ENCODE measurements around the gene PIGU.

PIGU gene

DNA sequence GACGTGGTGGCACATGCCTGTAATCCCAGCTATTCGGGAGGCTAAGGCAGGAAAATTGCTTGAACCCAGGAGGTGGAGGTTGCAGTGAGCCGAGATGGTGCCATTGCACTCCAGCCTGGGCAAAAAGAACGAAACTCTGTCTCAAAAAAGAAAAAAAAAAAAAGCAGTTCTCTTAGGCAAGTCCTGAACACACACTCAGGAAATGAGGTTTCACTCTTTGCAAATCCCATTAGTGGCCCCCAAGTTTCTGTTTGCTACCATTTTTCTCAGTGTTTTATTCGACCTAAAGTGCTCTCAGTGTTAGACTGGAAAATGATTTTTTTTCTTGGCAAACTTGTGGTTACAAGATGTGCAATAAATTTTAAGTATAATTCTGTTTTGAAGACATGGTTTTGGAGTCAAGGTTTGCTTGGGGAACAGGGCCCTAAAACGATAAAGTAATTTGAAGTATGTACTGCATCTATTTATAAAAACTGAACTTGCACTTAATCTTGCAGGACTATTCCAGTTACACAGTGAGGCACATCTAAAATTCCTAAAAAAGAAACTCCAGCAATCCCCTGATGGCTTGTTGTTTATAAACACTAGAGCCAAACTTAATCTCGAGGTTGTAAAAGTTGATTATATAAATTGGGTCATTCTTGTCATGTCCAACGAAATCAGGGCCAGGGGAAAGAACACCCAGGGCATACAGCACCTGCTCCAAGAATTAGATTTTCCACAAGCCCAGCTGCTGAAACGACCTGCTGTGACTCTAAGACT lies 75.8 kb downstream of the PIGU start:
- CTCF ChIA-PET: interaction anchor here (0.6 kb wide), 1 partner anchor 40 kb away, joined by 3 read pairs; no protein-coding TSS in a partner anchor
- no peak for DNase-seq (ENCODE audit: low spot score)

GRCh38 chr20:34595377-34596184 lies 81.3 kb downstream of the PIGU start:
- no peak overlapping the region for H3K27ac ChIP-seq
- ChIA-PET POLR2A (ENCODE audit: low non-redundant PET) (no interaction called here), CTCF (no interaction called here)
- DNase-seq (ENCODE audit: low spot score): no peak
- TF ChIP-seq, protein P1, sequence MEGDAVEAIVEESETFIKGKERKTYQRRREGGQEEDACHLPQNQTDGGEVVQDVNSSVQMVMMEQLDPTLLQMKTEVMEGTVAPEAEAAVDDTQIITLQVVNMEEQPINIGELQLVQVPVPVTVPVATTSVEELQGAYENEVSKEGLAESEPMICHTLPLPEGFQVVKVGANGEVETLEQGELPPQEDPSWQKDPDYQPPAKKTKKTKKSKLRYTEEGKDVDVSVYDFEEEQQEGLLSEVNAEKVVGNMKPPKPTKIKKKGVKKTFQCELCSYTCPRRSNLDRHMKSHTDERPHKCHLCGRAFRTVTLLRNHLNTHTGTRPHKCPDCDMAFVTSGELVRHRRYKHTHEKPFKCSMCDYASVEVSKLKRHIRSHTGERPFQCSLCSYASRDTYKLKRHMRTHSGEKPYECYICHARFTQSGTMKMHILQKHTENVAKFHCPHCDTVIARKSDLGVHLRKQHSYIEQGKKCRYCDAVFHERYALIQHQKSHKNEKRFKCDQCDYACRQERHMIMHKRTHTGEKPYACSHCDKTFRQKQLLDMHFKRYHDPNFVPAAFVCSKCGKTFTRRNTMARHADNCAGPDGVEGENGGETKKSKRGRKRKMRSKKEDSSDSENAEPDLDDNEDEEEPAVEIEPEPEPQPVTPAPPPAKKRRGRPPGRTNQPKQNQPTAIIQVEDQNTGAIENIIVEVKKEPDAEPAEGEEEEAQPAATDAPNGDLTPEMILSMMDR (conservative IDR thresholded peaks at IDR 0.05; ENCODE audit: low read depth): no peak

More for the DNA sequence above, 75.8 kb downstream of the PIGU start:
- POLR2A ChIA-PET (ENCODE audit: low non-redundant PET): interaction anchor here (0.7 kb wide), 1 partner anchor 22 kb away, joined by 3 read pairs; no protein-coding TSS in a partner anchor
- TF ChIP-seq, protein P1 (conservative IDR thresholded peaks at IDR 0.05; ENCODE audit: low read depth): no peak
- no peak overlapping the region for H3K27ac ChIP-seq

DNA sequence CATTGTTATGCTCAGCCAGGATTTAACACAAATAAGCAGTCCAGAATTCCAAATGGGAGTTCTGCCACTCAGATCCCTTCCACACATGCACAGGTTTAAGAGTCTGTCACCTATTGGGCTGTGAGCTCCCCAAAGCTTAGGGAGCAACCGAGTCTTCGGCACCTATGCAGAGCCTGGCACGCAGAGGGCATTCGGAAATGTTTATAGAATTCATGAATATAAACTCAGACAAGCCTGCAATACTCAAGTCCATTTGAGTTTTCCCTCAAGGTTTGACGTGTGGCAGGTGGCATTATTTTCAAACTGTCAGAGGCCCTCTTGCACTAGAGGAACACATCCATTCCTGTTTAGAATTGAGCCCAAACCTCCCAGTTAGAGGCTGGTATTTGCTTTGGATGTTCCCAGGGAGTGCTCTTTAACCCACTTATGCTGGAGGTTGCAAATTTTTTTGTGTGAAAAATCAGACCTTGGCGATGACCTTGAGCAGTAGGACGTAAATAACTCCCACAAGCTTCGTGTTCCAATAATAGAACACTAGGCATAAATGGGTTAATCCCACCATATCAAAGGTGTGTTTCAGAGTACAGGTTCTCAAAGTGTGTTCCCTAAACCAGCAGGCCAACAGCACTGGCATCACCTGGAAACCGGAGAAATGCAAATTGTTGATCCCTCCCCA lies 90.3 kb downstream of the PIGU start:
- ChIA-PET CTCF (interaction anchor here (0.9 to 1.0 kb wide), 2 partner anchors 12 to 13 kb away, joined by 3 read pairs; no protein-coding TSS in a partner anchor), POLR2A (ENCODE audit: low non-redundant PET) (no interaction called here)
- TF ChIP-seq, protein P1 (conservative IDR thresholded peaks at IDR 0.05; ENCODE audit: low read depth): no peak
- no peak overlapping the region for H3K27ac ChIP-seq
- no peak for DNase-seq (ENCODE audit: low spot score)

GRCh38 chr20:34585019-34585418 lies 91.9 kb downstream of the PIGU start:
- TF ChIP-seq, protein P1 (conservative IDR thresholded peaks at IDR 0.05; ENCODE audit: low read depth): no peak
- ChIA-PET CTCF (interaction anchor here (1.1 kb wide), 1 partner anchor 185 kb away, joined by 6 read pairs; no protein-coding TSS in a partner anchor), POLR2A (ENCODE audit: low non-redundant PET) (interaction anchor here (0.7 kb wide), 1 partner anchor 472 kb away, joined by 9 read pairs; no protein-coding TSS in a partner anchor)
- DNase-seq (ENCODE audit: low spot score): no peak
- H3K27ac ChIP-seq: no peak overlapping the region

DNA sequence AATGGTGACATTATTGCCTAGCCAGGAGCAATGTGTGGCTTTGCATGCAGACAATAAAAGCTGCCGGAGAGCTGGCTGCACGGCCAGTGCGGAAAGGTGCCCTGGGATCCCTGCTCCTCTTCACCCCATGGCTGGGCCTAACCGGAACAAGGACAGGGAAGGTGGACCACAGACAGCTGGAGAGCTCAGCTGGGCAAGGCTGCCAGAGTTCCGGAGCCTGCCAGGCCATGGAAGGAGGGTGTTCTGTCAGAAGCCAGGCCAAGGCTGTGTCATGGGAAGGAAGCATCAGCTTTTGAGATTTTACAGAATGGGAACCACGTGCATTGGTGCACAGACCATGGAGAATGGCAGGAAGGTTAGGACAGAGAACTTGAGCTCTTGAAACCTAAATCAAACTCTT lies 93.3 kb downstream of the PIGU start:
- POLR2A ChIA-PET (ENCODE audit: low non-redundant PET): interaction anchor here (0.6 to 0.8 kb wide), 2 partner anchors 103 to 281 kb away, joined by 3 read pairs; partner anchors contain the start of gene AHCY
- TF ChIP-seq, protein P1 (conservative IDR thresholded peaks at IDR 0.05; ENCODE audit: low read depth): no peak

More for the DNA sequence above, 93.3 kb downstream of the PIGU start:
- CTCF ChIA-PET: interaction anchor here (0.5 to 2.1 kb wide), 4 partner anchors 83 to 133 kb away, joined by 3 to 13 read pairs (median 4); no protein-coding TSS in a partner anchor
- DNase-seq (ENCODE audit: low spot score): no peak
- H3K27ac ChIP-seq: peak overlapping the region; percentile 12

Measured in RWPE1 (cell line).